B cell (primary cell): Measurements from ENCODE around the gene USP28.

Experiments
- CTCF ChIP-seq: fragments of 200-600 bp; IDR thresholded peaks from one replicate; pipeline ENCODE4 v1.8.0; 2022; ENCODE audit warnings: antibody characterized with exemption, mild to moderate bottlenecking
- EZH2 ChIP-seq: IDR thresholded peaks from 2 replicates; pipeline ENCODE4 v1.6.1; 2012; ENCODE audit warnings: borderline replicate concordance, low read depth, mild to moderate bottlenecking, moderate library complexity, low read length; ENCODE audit not compliant: insufficient read depth, poor library complexity, severe bottlenecking

GRCh38 chr11:113906038-113906437 lies 30.7 kb upstream of the USP28 start:
- TF ChIP-seq CTCF (no peak), EZH2 (no peak)
